IMR-90 (cell line): ENCODE measurements around the gene CHMP1B. TPM values are rescaled to one million over a fixed set of nuclear protein-coding genes. Genes with fewer than 3 reads are reported as not detected.

Experiments used
- ATAC-seq: fragments of 200-7000 bp; cut with Tn5 transposase; 2 replicates; pipeline ENCODE4 v1.9.1; 2020; ENCODE audit warnings: low read depth, mild to moderate bottlenecking, moderate library complexity
- BruUV-seq: library from RNA; stranded (reverse); fragments of 400-500 nt; replicated peaks from 2 replicates; lab custom pipeline; 2021; lab: Mats Ljungman, UMichigan
- CTCF ChIA-PET: fragments of 300-600 bp; formaldehyde crosslinking; extraction: SDS; loops from one replicate; lab custom pipeline; 2021; ENCODE audit warnings: antibody characterized with exemption; lab: Yijun Ruan, JAX
- POLR2A ChIA-PET: fragments of 300-600 bp; sonication (Branson Sonifier 250); formaldehyde crosslinking; loops from one replicate; lab custom pipeline; 2022; ENCODE audit warnings: antibody characterized with exemption; ENCODE audit not compliant: unreplicated experiment; lab: Charles Lee
- DNase-seq: peaks from one replicate; pipeline ENCODE4 v3.0.0; 2013
- H2AFZ ChIP-seq: replicated peaks from 2 replicates; pipeline ENCODE3; 2013; ENCODE audit warnings: low read length, mild to moderate bottlenecking; ENCODE audit not compliant: poor library complexity
- H2AK5ac ChIP-seq: 2 replicates; pipeline ENCODE4 v1.6.1; 2013; ENCODE audit warnings: low read depth, low read length, inconsistent platforms
- H2AK9ac ChIP-seq: replicated peaks from 2 replicates; pipeline ENCODE3; 2013; ENCODE audit warnings: mild to moderate bottlenecking, low read depth, low read length, moderate library complexity; ENCODE audit not compliant: poor library complexity
- H2BK120ac ChIP-seq: 2 replicates; pipeline ENCODE4 v1.6.1; 2013; ENCODE audit warnings: low read depth, low read length, inconsistent platforms
- H2BK15ac ChIP-seq: 3 replicates; pipeline ENCODE4 v1.6.1; 2013; ENCODE audit warnings: low read depth, low read length, inconsistent platforms
- H2BK20ac ChIP-seq: 2 replicates; pipeline ENCODE4 v1.6.1; 2013; ENCODE audit warnings: low read depth, mild to moderate bottlenecking, inconsistent platforms, low read length, moderate library complexity
- H2BK5ac ChIP-seq: 2 replicates; pipeline ENCODE4 v1.6.1; 2013; ENCODE audit warnings: mild to moderate bottlenecking, low read depth, low read length, inconsistent platforms; ENCODE audit not compliant: poor library complexity, severe bottlenecking
- H3K14ac ChIP-seq: replicated peaks from 2 replicates; pipeline ENCODE4 v1.6.1; 2013; ENCODE audit warnings: low read depth, low read length, inconsistent platforms
- H3K18ac ChIP-seq: 2 replicates; pipeline ENCODE4 v1.6.1; 2013; ENCODE audit warnings: low read depth, low read length, control low read depth
- H3K23ac ChIP-seq: 2 replicates; pipeline ENCODE4 v1.6.1; 2013; ENCODE audit warnings: low read depth, low read length, inconsistent platforms
- H3K27ac ChIP-seq: 2 replicates; pipeline ENCODE4 v1.5.1; 2013; ENCODE audit warnings: mild to moderate bottlenecking, control low read depth, low read length; ENCODE audit not compliant: insufficient read depth
- H3K27me3 ChIP-seq: 2 replicates; pipeline ENCODE4 v1.6.1; 2013; ENCODE audit warnings: low read length; ENCODE audit not compliant: control insufficient read depth, insufficient read depth
- H3K36me3 ChIP-seq: 2 replicates; pipeline ENCODE4 v1.6.1; 2013; ENCODE audit warnings: low read length, mixed read lengths; ENCODE audit not compliant: control insufficient read depth, insufficient read depth
- H3K4ac ChIP-seq: 2 replicates; pipeline ENCODE4 v1.6.1; 2013; ENCODE audit warnings: low read depth, low read length, inconsistent platforms
- H3K4me1 ChIP-seq: 2 replicates; pipeline ENCODE4 v1.6.1; 2013; ENCODE audit warnings: low read length, mixed read lengths; ENCODE audit not compliant: control insufficient read depth, insufficient read depth
- H3K4me2 ChIP-seq: 2 replicates; pipeline ENCODE4 v1.6.1; 2013; ENCODE audit warnings: low read depth, mild to moderate bottlenecking, control low read depth, low read length, moderate library complexity
- H3K4me3 ChIP-seq: 2 replicates; pipeline ENCODE4 v1.5.1; 2013; ENCODE audit warnings: low read depth, mild to moderate bottlenecking, control low read depth, low read length, moderate library complexity; ENCODE audit not compliant: insufficient read depth
- H3K56ac ChIP-seq: 2 replicates; pipeline ENCODE4 v1.6.1; 2013; ENCODE audit warnings: low read length, inconsistent platforms; ENCODE audit not compliant: insufficient read depth; ENCODE audit errors: extremely low read depth
- H3K79me1 ChIP-seq, 2 experiments: 2 replicates each; pipeline ENCODE4 v1.6.1; 2013; ENCODE audit warnings: low read length in 2 of 2, inconsistent platforms in 1 of 2, low read depth in 1 of 2
- H3K9ac ChIP-seq: 2 replicates; pipeline ENCODE4 v1.6.1; 2013; ENCODE audit warnings: low read depth, low read length, control low read depth
- H3K9me1 ChIP-seq: 2 replicates; pipeline ENCODE4 v1.6.1; 2013; ENCODE audit warnings: low read length, inconsistent platforms; ENCODE audit not compliant: insufficient read depth
- H3K9me3 ChIP-seq: 2 replicates; pipeline ENCODE4 v1.6.1; 2013; ENCODE audit warnings: low read length; ENCODE audit not compliant: control insufficient read depth, insufficient read depth
- H4K20me1 ChIP-seq: 2 replicates; pipeline ENCODE4 v1.6.1; 2013; ENCODE audit warnings: low read length, inconsistent platforms; ENCODE audit not compliant: insufficient read depth
- H4K5ac ChIP-seq: 2 replicates; pipeline ENCODE4 v1.6.1; 2013; ENCODE audit warnings: mild to moderate bottlenecking, low read depth, low read length, control low read depth
- H4K8ac ChIP-seq, 2 experiments: 2 replicates each; pipeline ENCODE4 v1.6.1; 2013; ENCODE audit warnings: low read depth in 2 of 2, low read length in 2 of 2, control low read depth in 1 of 2, inconsistent platforms in 1 of 2
- H4K91ac ChIP-seq: 2 replicates; pipeline ENCODE4 v1.6.1; 2013; ENCODE audit warnings: low read depth, low read length, inconsistent platforms; ENCODE audit not compliant: insufficient read depth
- CHD1 ChIP-seq: IDR thresholded peaks from 2 replicates; pipeline ENCODE4 v1.6.1; 2012; ENCODE audit warnings: low read depth, low read length, improper control_type of control experiment
- FOS ChIP-seq: fragments of 150-350 bp; IDR thresholded peaks from 2 replicates; pipeline ENCODE4 v1.6.1; 2016; ENCODE audit warnings: low read depth, low read length
- MAFK ChIP-seq: IDR thresholded peaks from 2 replicates; pipeline ENCODE4 v1.6.1; 2012; ENCODE audit warnings: low read depth, low read length, improper control_type of control experiment
- MAZ ChIP-seq: IDR thresholded peaks from 2 replicates; pipeline ENCODE4 v1.6.1; 2012; ENCODE audit warnings: low read depth, mild to moderate bottlenecking, low read length, improper control_type of control experiment, moderate library complexity, borderline replicate concordance
- MXI1 ChIP-seq: IDR thresholded peaks from 2 replicates; pipeline ENCODE4 v1.6.1; 2012; ENCODE audit warnings: low read depth, mild to moderate bottlenecking, low read length, moderate library complexity, borderline replicate concordance
- NFE2L2 ChIP-seq: fragments of 150-350 bp; IDR thresholded peaks from 2 replicates; pipeline ENCODE4 v1.6.1; 2016; ENCODE audit warnings: low read depth, mild to moderate bottlenecking, low read length
- POLR2A ChIP-seq: IDR thresholded peaks from 2 replicates; pipeline ENCODE4 v1.6.1; 2012; ENCODE audit warnings: mild to moderate bottlenecking, low read depth, low read length
- RAD21 ChIP-seq: IDR thresholded peaks from 2 replicates; pipeline ENCODE4 v1.6.1; 2012; ENCODE audit warnings: low read length, improper control_type of control experiment
- RCOR1 ChIP-seq: IDR thresholded peaks from 2 replicates; pipeline ENCODE4 v1.6.1; 2012; ENCODE audit warnings: mild to moderate bottlenecking, low read length, improper control_type of control experiment; ENCODE audit not compliant: insufficient replicate concordance
- RFX5 ChIP-seq: IDR thresholded peaks from 2 replicates; pipeline ENCODE4 v1.8.0; 2012; ENCODE audit warnings: low read depth, mild to moderate bottlenecking, low read length, moderate library complexity
- SMC3 ChIP-seq: fragments of 150-350 bp; IDR thresholded peaks from 2 replicates; pipeline ENCODE4 v1.6.1; 2016; ENCODE audit warnings: low read depth, mild to moderate bottlenecking, antibody characterized with exemption, low read length, moderate library complexity
- WGBS, 2 experiments: methylation state at CpG; one replicate each; pipeline versions ENCODE4 v1.1.5 to v1.1.7; 2013; ENCODE audit warnings: missing lambda C conversion rate in 2 of 2; ENCODE audit not compliant: insufficient read length in 1 of 2; ENCODE audit errors: extremely low coverage in 2 of 2; 5-methylcytosine and 5-hydroxymethylcytosine counted together
- dilution Hi-C: fragments of 300-500 bp; cut with HindIII; formaldehyde crosslinking; loops from one replicate; pipeline ENCODE4 v1.14.3; 2018; ENCODE audit warnings: low sequenced_read_pairs; ENCODE audit not compliant: unreplicated experiment
- in situ Hi-C: fragments of 300-500 bp; cut with MboI; formaldehyde crosslinking; loops from 3 replicates; pipeline ENCODE4 v1.14.3; 2019; ENCODE audit warnings: low sequenced_read_pairs, inconsistent platforms, mixed read lengths
- intact Hi-C: fragments of 100-400 bp; cut with micrococcal nuclease; formaldehyde crosslinking; loops from 2 replicates; pipeline ENCODE4 v1.10.0; 2022
- polyA plus RNA-seq, 3 experiments: library from polyadenylated mRNA; depleted of rRNA; stranded (reverse); fragments of >200 nt; gene quantifications; 2 replicates each; pipeline ENCODE4 v1.2.3, GENCODE V29; 2012; ENCODE audit warnings: low replicate concordance in 1 of 3
- total RNA-seq: library from RNA; depleted of rRNA; stranded (reverse); fragments of >200 nt; gene quantifications from 2 replicates; pipeline ENCODE4 v1.2.3, GENCODE V29; 2012
- TF ChIP-seq, protein P1 (sequence below): fragments of 150-350 bp; IDR thresholded peaks from 2 replicates; pipeline ENCODE4 v1.6.1; 2016; ENCODE audit warnings: low read depth, mild to moderate bottlenecking, low read length, moderate library complexity, borderline replicate concordance
- TF ChIP-seq, protein P2 (sequence below): conservative IDR thresholded peaks from 2 replicates; pipeline ENCODE4 v1.5.1; 2012; ENCODE audit warnings: mild to moderate bottlenecking, low read depth, low read length, improper control_type of control experiment
- TF ChIP-seq, protein P3 (sequence below): fragments of 150-350 bp; IDR thresholded peaks from 2 replicates; pipeline ENCODE4 v1.6.1; 2017; ENCODE audit warnings: mild to moderate bottlenecking, antibody characterized with exemption, low read length, low read depth

CHMP1B gene
- total and polyA plus RNA-seq, 2 of the 4 experiments (the other 2 are of a cell fraction): 21.1 to 39.4 TPM

DNA sequence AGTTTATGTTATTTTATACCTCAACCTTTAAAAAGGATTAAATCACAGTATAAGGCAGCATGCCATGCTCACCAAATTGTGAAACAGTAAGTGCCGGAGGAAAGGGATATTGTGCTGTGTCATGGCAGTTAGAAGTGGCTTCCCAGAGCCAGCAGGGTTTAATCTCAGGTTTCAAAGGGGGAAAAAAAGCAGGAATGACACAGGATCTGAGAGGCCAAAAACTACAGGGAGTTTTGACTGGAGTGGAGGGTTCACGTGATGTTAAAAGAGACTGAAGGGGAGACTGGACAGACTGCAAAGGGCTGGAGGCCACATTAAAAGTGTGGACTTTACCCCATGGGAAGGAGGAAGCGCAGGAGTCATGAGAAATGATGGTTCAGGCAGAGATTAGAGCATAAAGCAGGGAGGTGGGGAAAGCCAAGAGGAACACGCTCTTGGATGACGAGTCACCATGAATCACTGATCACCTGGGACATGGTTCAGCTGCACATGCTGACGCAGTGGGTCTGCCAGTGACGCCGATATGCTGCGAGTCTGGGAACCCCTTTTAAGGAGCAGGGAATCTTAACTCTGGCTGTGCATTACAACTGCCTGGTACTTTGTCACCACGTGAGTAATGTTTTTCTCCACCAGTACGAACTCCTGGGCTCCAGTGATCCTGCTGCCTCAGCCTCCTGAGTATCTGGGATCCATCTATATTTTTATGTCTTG is 6.1 kb downstream of the CHMP1B start:
- WGBS, 2 experiments: 9% methylated on average over 3 of the region's 11 CpGs; no CpG with 5 or more reads in 1 of the 2 experiments
- H2AK9ac ChIP-seq: peak overlapping the region; percentile 75
- no peaks in the 10 kb centered on the region for H4K20me1 ChIP-seq
- peak overlapping the region; percentile 85 for H3K4me2 ChIP-seq
- H3K79me1 ChIP-seq: peaks cover 10 to 22% of the 10 kb centered on the region in 2 experiments; a peak in 3 of 4 replicates
- dilution Hi-C loops: no loop called here
- H3K9me3 ChIP-seq: no peaks in the 10 kb centered on the region
- peaks cover 7% of the 10 kb centered on the region; the same call in 1 of the 2 replicates for H3K9me1 ChIP-seq
- peaks cover 21% of the 10 kb centered on the region for H3K4me1 ChIP-seq
- DNase-seq: peak; percentile 100
- TSS peak; percentile 95 for BruUV-seq
- peak; percentile 84 for ATAC-seq
- H2BK5ac ChIP-seq: peak overlapping the region; percentile 99
- peak overlapping the region; percentile 73 for H3K9ac ChIP-seq
- H4K5ac ChIP-seq: peak overlapping the region; percentile 88
- no peaks in the 10 kb centered on the region; the same call in 1 of the 2 replicates for H3K36me3 ChIP-seq
- peak overlapping the region; percentile 83 for H3K14ac ChIP-seq
- peak overlapping the region; percentile 94 for H3K18ac ChIP-seq
- H2AFZ ChIP-seq: peak overlapping the region; percentile 92
- peak overlapping the region; percentile 97 for H2BK120ac ChIP-seq
- H3K27me3 ChIP-seq: no peaks in the 10 kb centered on the region
- intact Hi-C loops: loop anchor here (10.0 kb wide), 1 partner anchor 87 kb away; no protein-coding TSS in a partner anchor
- H2BK20ac ChIP-seq: peak overlapping the region; percentile 89
- peak overlapping the region; percentile 94 for H3K4ac ChIP-seq
- ChIA-PET POLR2A (no interaction called here), CTCF (no interaction called here)
- H3K4me3 ChIP-seq: peak overlapping the region; percentile 27
- H3K23ac ChIP-seq: peak overlapping the region; percentile 94
- H2BK15ac ChIP-seq: peak overlapping the region; percentile 33; the same call in 2 of the 3 replicates
- peak overlapping the region; percentile 96 for H3K27ac ChIP-seq
- peak overlapping the region; percentile 45 to 96 for H4K8ac ChIP-seq
- H2AK5ac ChIP-seq: peak overlapping the region; percentile 5
- H3K56ac ChIP-seq: peak overlapping the region; percentile 96
- in situ Hi-C loops: loop anchor here (10.0 kb wide), 1 partner anchor 427 kb away; no protein-coding TSS in a partner anchor
- H4K91ac ChIP-seq: peak overlapping the region; percentile 89
- TF ChIP-seq POLR2A: peak; percentile 85
- no peak for TF ChIP-seq SMC3
- peak; percentile 98 for TF ChIP-seq FOS
- 0 out of 2 replicates have a peak, but pooled peaks have one; percentile 19 for TF ChIP-seq MXI1
- no peak for TF ChIP-seq RCOR1
- TF ChIP-seq RFX5: no peak
- TF ChIP-seq MAZ: peak; percentile 52; the same call in 1 of the 2 replicates
- no peak; the same call in 1 of the 2 replicates for TF ChIP-seq RAD21
- peak; percentile 71 for TF ChIP-seq MAFK
- TF ChIP-seq, protein P1, sequence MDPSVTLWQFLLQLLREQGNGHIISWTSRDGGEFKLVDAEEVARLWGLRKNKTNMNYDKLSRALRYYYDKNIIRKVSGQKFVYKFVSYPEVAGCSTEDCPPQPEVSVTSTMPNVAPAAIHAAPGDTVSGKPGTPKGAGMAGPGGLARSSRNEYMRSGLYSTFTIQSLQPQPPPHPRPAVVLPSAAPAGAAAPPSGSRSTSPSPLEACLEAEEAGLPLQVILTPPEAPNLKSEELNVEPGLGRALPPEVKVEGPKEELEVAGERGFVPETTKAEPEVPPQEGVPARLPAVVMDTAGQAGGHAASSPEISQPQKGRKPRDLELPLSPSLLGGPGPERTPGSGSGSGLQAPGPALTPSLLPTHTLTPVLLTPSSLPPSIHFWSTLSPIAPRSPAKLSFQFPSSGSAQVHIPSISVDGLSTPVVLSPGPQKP: no peak
- TF ChIP-seq NFE2L2: peak; percentile 98
- TF ChIP-seq, protein P2, sequence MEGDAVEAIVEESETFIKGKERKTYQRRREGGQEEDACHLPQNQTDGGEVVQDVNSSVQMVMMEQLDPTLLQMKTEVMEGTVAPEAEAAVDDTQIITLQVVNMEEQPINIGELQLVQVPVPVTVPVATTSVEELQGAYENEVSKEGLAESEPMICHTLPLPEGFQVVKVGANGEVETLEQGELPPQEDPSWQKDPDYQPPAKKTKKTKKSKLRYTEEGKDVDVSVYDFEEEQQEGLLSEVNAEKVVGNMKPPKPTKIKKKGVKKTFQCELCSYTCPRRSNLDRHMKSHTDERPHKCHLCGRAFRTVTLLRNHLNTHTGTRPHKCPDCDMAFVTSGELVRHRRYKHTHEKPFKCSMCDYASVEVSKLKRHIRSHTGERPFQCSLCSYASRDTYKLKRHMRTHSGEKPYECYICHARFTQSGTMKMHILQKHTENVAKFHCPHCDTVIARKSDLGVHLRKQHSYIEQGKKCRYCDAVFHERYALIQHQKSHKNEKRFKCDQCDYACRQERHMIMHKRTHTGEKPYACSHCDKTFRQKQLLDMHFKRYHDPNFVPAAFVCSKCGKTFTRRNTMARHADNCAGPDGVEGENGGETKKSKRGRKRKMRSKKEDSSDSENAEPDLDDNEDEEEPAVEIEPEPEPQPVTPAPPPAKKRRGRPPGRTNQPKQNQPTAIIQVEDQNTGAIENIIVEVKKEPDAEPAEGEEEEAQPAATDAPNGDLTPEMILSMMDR: no peak
- TF ChIP-seq, protein P3, sequence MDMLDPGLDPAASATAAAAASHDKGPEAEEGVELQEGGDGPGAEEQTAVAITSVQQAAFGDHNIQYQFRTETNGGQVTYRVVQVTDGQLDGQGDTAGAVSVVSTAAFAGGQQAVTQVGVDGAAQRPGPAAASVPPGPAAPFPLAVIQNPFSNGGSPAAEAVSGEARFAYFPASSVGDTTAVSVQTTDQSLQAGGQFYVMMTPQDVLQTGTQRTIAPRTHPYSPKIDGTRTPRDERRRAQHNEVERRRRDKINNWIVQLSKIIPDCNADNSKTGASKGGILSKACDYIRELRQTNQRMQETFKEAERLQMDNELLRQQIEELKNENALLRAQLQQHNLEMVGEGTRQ: peak; percentile 83
- no peak for TF ChIP-seq CHD1
